ENCODE measurements around the gene DHRS4L2. TPM values are rescaled to one million over a fixed set of nuclear protein-coding genes. Genes with fewer than 3 reads are reported as not detected.
"Not testable (repeated sequence)": the region's sequence is repeated elsewhere in the genome, so short reads cannot be mapped to it uniquely, and the experiment has no call there.

Gene DHRS4L2
- total RNA-seq = 10 to 100 TPM; 13.7 to 16.5 TPM

GRCh38 chr14:23988607-23989363 lies at the start of gene DHRS4L2:
Gene DHRS4L2, plus strand, starts transcription at chr14:23988929. Its CDS starts 19 bp downstream, at chr14:23988948.
- DNase-seq (ENCODE audit: low spot score) (peak; percentile 88), ATAC-seq (peak; percentile 93 to 96)
- Mint-ChIP-seq H3K4me1 (ENCODE audit: low read depth in 2 of 2) (peaks cover 26 to 33% of the 10 kb centered on the region in 2 donors), H3K27ac (peak within 1 kb of the TSS; percentile 84), H3K4me3 (peak within 1 kb of the TSS; percentile 82)
- not testable (repeated sequence) for H3K9me3 Mint-ChIP-seq, H3K36me3 Mint-ChIP-seq, H3K27me3 Mint-ChIP-seq

DNA sequence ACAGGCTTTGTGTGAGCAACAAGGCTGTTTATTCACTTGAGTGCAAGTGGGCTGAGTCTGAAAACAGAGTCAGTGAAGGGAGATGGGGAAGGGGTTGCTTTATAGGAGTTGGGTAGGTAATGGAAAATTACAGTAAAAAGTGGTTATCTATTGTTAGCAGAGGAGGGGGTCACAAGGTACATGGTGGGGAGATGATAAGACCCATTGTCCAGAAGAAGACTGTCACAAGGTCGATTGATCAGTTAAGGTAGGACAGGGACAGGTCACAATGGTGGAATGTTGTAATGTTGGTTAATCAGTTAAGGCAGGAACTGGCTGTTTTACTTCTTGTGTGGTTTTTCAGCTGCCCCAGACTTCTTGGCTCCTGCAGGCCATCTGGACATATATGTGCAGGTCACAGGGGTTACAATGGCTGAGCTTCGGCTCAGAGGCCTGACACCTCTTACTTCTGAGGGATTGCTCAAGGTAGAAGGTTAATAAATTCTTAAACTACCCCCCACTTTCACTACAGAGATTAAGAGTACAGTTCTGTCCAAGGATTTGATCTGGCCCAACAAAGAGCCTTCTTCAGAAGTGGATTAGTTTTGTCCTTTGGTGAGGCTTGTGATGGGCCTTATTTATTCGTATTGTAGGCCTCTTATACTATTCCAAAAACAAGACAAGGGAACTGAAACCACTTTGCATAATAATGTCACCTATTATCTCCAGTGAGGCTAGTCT lies 49.0 kb upstream of the DHRS4L2 start:
- no peak overlapping the region for H3K4me3 Mint-ChIP-seq
- H3K27me3 Mint-ChIP-seq = no peaks in the 10 kb centered on the region
- H3K27ac Mint-ChIP-seq = no peak overlapping the region
- H3K36me3 Mint-ChIP-seq = no peaks in the 10 kb centered on the region
- no peak for DNase-seq (ENCODE audit: low spot score)
- no peak for ATAC-seq
- peaks cover 3 to 5% of the 10 kb centered on the region in 2 donors for H3K4me1 Mint-ChIP-seq (ENCODE audit: low read depth in 2 of 2)
- H3K9me3 Mint-ChIP-seq = no peaks in the 10 kb centered on the region

- no peak for ATAC-seq
- no peaks in the 10 kb centered on the region for H3K36me3 Mint-ChIP-seq
- DNase-seq (ENCODE audit: low spot score) = no peak
- H3K27ac Mint-ChIP-seq = no peak overlapping the region
- no peaks in the 10 kb centered on the region for H3K9me3 Mint-ChIP-seq
- no peaks in the 10 kb centered on the region for H3K27me3 Mint-ChIP-seq
- peaks cover 3 to 5% of the 10 kb centered on the region in 2 donors for H3K4me1 Mint-ChIP-seq (ENCODE audit: low read depth in 2 of 2)
- H3K4me3 Mint-ChIP-seq = no peak overlapping the region
Measured at GRCh38 chr14:23941230-23941629, 47.5 kb upstream of the DHRS4L2 start.

DNA sequence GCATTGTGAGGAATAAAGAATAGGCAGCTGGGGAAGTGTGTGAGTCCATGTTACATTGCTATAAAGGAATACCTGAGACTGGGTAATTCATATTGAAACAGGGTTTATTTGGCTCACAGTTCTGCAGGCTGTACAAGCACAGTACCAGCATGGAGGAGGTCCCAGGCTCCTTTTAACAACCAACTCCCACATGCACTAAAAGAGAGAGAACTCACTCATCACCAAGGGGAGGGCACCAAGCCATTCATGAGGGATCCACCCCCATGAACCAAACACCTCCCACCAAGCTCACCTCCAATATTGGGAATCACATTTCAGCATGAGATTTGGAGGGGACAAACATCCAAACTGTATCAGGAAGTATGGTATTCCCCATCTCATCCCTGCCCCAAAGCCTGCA lies 47.1 kb upstream of the DHRS4L2 start:
- DNase-seq (ENCODE audit: low spot score) (no peak), ATAC-seq (no peak)
- H3K27ac Mint-ChIP-seq = no peak overlapping the region
- no peaks in the 10 kb centered on the region for H3K27me3 Mint-ChIP-seq
- H3K4me1 Mint-ChIP-seq (ENCODE audit: low read depth in 2 of 2) = peaks cover 3 to 5% of the 10 kb centered on the region in 2 donors
- H3K9me3 Mint-ChIP-seq = no peaks in the 10 kb centered on the region
- H3K36me3 Mint-ChIP-seq = no peaks in the 10 kb centered on the region
- H3K4me3 Mint-ChIP-seq = no peak overlapping the region

- Mint-ChIP-seq H3K4me1 (ENCODE audit: low read depth in 2 of 2) (peaks cover 3 to 10% of the 10 kb centered on the region in 2 donors), H3K4me3 (no peak overlapping the region), H3K27me3 (no peaks in the 10 kb centered on the region), H3K27ac (no peak overlapping the region), H3K9me3 (no peaks in the 10 kb centered on the region), H3K36me3 (no peaks in the 10 kb centered on the region)
- ATAC-seq = no peak
- no peak for DNase-seq (ENCODE audit: low spot score)
Measured at GRCh38 chr14:23942587-23942986, 46.1 kb upstream of the DHRS4L2 start.

GRCh38 chr14:23949069-23949468 lies 39.7 kb upstream of the DHRS4L2 start:
- H3K27ac Mint-ChIP-seq; H3K4me3 Mint-ChIP-seq; H3K9me3 Mint-ChIP-seq; DNase-seq (ENCODE audit: low spot score); ATAC-seq; H3K27me3 Mint-ChIP-seq; H3K36me3 Mint-ChIP-seq: not testable (repeated sequence)
- peaks cover 11 to 15% of the 10 kb centered on the region in 2 donors for H3K4me1 Mint-ChIP-seq (ENCODE audit: low read depth in 2 of 2)

GRCh38 chr14:23950411-23951135 lies 38.2 kb upstream of the DHRS4L2 start:
- H3K27me3 Mint-ChIP-seq = no peaks in the 10 kb centered on the region
- no peak overlapping the region for H3K27ac Mint-ChIP-seq
- H3K4me1 Mint-ChIP-seq (ENCODE audit: low read depth in 2 of 2) = peaks cover 17 to 20% of the 10 kb centered on the region in 2 donors
- H3K36me3 Mint-ChIP-seq = no peaks in the 10 kb centered on the region
- DNase-seq (ENCODE audit: low spot score) (no peak), ATAC-seq (no peak)
- H3K9me3 Mint-ChIP-seq = no peaks in the 10 kb centered on the region
- H3K4me3 Mint-ChIP-seq = no peak overlapping the region

GRCh38 chr14:23951136-23951466 lies 37.6 kb upstream of the DHRS4L2 start:
- H3K36me3 Mint-ChIP-seq, ATAC-seq: not testable (repeated sequence)

DNA sequence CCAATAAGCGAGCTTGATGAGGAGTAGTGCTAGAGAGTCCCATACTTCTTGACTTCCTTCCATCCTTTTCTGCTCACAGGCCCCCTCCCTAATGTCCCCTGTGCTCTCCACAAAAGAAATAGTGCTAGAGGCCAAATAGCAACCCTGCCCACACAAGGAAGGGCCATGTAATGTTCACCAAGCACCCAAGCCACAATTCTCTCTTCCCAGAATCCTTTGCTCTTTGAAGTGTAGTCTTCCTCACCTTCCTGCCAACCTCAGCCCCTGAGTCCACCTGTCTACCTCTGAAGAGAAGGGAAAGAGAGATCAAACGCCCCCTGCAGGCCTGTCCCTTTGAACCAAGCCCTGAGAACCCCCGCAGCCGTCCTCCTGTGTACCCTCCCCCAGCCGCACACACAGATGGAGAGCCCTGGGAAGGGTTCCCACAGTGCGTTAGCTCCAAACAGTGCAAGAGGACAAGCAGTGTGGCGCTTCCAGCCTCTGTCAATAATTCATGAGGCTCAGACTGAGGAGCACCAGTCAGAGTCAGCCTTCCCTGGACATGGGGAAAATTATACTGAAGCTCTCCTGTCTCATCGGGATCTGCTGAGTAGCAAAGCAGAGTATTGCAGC lies 37.0 kb upstream of the DHRS4L2 start:
- no peaks in the 10 kb centered on the region for H3K27me3 Mint-ChIP-seq
- ATAC-seq (no peak), DNase-seq (ENCODE audit: low spot score) (no peak)
- H3K4me1 Mint-ChIP-seq (ENCODE audit: low read depth in 2 of 2) = peaks cover 17 to 24% of the 10 kb centered on the region in 2 donors
- H3K36me3 Mint-ChIP-seq = no peaks in the 10 kb centered on the region
- H3K4me3 Mint-ChIP-seq = no peak overlapping the region
- H3K27ac Mint-ChIP-seq = no peak overlapping the region
- H3K9me3 Mint-ChIP-seq = no peaks in the 10 kb centered on the region

More at GRCh38 chr14:23951136-23951466, 37.6 kb upstream of the DHRS4L2 start:
- DNase-seq (ENCODE audit: low spot score); H3K4me3 Mint-ChIP-seq; H3K9me3 Mint-ChIP-seq; H3K27ac Mint-ChIP-seq; H3K27me3 Mint-ChIP-seq: not testable (repeated sequence)
- peaks cover 17 to 24% of the 10 kb centered on the region in 2 donors for H3K4me1 Mint-ChIP-seq (ENCODE audit: low read depth in 2 of 2)

DNA sequence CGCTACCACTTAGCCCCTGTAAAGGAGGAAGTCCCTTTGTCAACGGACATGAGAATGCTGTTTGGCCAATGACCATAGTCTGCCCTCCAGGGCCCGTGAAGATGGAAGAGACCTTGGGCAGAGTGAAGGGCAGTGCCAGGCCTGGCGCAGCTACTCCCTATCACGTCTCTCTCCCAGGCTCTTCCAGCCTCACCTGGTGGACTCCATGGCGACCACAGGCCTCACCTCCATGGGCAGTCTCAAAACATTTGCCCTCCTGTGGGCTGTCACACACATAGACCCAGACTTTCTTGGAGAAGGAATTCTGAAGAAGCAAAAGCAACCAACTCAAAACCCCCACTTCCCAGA lies 35.6 kb upstream of the DHRS4L2 start:
- not testable (repeated sequence) for ATAC-seq; DNase-seq (ENCODE audit: low spot score); H3K27me3 Mint-ChIP-seq; H3K36me3 Mint-ChIP-seq; H3K9me3 Mint-ChIP-seq
- H3K4me3 Mint-ChIP-seq = peak overlapping the region; percentile 91
- peak overlapping the region; percentile 63 to 97 for H3K27ac Mint-ChIP-seq
- H3K4me1 Mint-ChIP-seq (ENCODE audit: low read depth in 2 of 2) = peaks cover 13 to 24% of the 10 kb centered on the region in 2 donors

- peak; percentile 87 for DNase-seq (ENCODE audit: low spot score)
- H3K4me3 Mint-ChIP-seq = peak within 1 kb of the TSS; percentile 91
- H3K27ac Mint-ChIP-seq = peak within 1 kb of the TSS; percentile 63 to 97
- ATAC-seq = peak; percentile 98
- no peaks in the 10 kb centered on the region for H3K27me3 Mint-ChIP-seq
- peaks cover 13 to 24% of the 10 kb centered on the region in 2 donors for H3K4me1 Mint-ChIP-seq (ENCODE audit: low read depth in 2 of 2)
- H3K36me3 Mint-ChIP-seq = peaks cover under 1% of the 10 kb centered on the region
- H3K9me3 Mint-ChIP-seq = no peaks in the 10 kb centered on the region
Measured at GRCh38 chr14:23953464-23954278, 35.1 kb upstream of the DHRS4L2 start, which contains the start of gene DHRS4. Gene DHRS4, plus strand, starts transcription at chr14:23953770. Its CDS starts 19 bp downstream, at chr14:23953789.

- H3K27me3 Mint-ChIP-seq; H3K9me3 Mint-ChIP-seq; DNase-seq (ENCODE audit: low spot score); H3K36me3 Mint-ChIP-seq: not testable (repeated sequence)
- Mint-ChIP-seq H3K4me1 (ENCODE audit: low read depth in 2 of 2) (peaks cover 13 to 24% of the 10 kb centered on the region in 2 donors), H3K4me3 (peak overlapping the region; percentile 91), H3K27ac (peak overlapping the region; percentile 63 to 97)
- peak in 1 of 2 donors; percentile 3 for ATAC-seq
Measured at GRCh38 chr14:23954279-23954614, 34.5 kb upstream of the DHRS4L2 start.

GRCh38 chr14:23954965-23955364 lies 33.8 kb upstream of the DHRS4L2 start:
- H3K4me1 Mint-ChIP-seq (ENCODE audit: low read depth in 2 of 2) = peaks cover 13 to 24% of the 10 kb centered on the region in 2 donors
- H3K27ac Mint-ChIP-seq; H3K27me3 Mint-ChIP-seq; ATAC-seq; H3K9me3 Mint-ChIP-seq; H3K36me3 Mint-ChIP-seq; DNase-seq (ENCODE audit: low spot score): not testable (repeated sequence)
- peak overlapping the region; percentile 91 for H3K4me3 Mint-ChIP-seq

All from natural killer cell treated with Interleukin-12 subunit alpha and Interleukin-12 subunit beta and Interleukin-15 and Interleukin-18, amount 100 ng/mL, for 72 hours (primary cell).